SK-N-MC (cell line): ENCODE data around the gene ZNF331.

Source experiments
- EZH2 ChIP-seq: fragments of 200-600 bp; sonication (generic); IDR thresholded peaks from one replicate; pipeline ENCODE4 v1.6.1; 2017; ENCODE audit warnings: antibody characterized with exemption
- FOXP2 ChIP-seq: optimal IDR thresholded peaks from 2 replicates; pipeline ENCODE3; 2011; ENCODE audit warnings: mild to moderate bottlenecking, moderate library complexity; ENCODE audit not compliant: insufficient read depth; ENCODE audit errors: extremely low read length, control extremely low read depth
- POLR2AphosphoS5 ChIP-seq: IDR thresholded peaks from 2 replicates; pipeline ENCODE4 v1.6.1; 2012; ENCODE audit warnings: mild to moderate bottlenecking, low read depth, low read length, borderline replicate concordance

DNA sequence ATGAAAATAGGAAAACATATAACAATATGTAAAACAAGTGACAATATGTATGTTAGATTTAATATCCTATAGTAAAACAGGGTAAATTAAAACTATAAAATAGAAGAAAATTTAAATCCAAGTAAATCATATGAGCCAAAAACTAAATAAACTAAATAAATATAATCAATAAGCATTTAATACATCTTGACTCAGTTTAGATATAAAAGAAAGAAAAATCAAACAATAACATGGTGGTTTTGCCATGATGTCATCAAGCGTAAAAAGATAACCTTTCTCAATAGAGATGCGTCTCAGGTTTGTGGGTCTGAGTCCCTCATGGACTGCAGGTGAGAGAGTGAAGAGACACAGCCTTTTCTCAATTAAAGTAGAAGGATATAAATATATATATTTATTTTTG is 26.6 kb upstream of the ZNF331 start:
- TF ChIP-seq EZH2 = no peak
- TF ChIP-seq POLR2AphosphoS5 = no peak
- TF ChIP-seq FOXP2 = no peak
